Subcutaneous adipose tissue (tissue), 4 donors: ENCODE data around the gene SLC35C1. TPM values are rescaled to one million over a fixed set of nuclear protein-coding genes. Genes with fewer than 3 reads are reported as not detected.

Experiments
- total RNA-seq, 4 donors: library from RNA; depleted of rRNA; stranded (reverse); fragments of >200 nt; gene quantifications; one replicate each; pipeline ENCODE4 v1.1.0, GENCODE V29; 2016
- TF ChIP-seq, protein P1 (sequence below): fragments of 450-650 bp; IDR thresholded peaks from one replicate; pipeline ENCODE4 v1.5.1; 2016; ENCODE audit warnings: low read depth, mild to moderate bottlenecking, control low read depth, antibody characterized with exemption, moderate library complexity

SLC35C1 gene
- total RNA-seq, 4 donors from 2014 or later = 49.5 to 96.7 (median 66.2) TPM

DNA sequence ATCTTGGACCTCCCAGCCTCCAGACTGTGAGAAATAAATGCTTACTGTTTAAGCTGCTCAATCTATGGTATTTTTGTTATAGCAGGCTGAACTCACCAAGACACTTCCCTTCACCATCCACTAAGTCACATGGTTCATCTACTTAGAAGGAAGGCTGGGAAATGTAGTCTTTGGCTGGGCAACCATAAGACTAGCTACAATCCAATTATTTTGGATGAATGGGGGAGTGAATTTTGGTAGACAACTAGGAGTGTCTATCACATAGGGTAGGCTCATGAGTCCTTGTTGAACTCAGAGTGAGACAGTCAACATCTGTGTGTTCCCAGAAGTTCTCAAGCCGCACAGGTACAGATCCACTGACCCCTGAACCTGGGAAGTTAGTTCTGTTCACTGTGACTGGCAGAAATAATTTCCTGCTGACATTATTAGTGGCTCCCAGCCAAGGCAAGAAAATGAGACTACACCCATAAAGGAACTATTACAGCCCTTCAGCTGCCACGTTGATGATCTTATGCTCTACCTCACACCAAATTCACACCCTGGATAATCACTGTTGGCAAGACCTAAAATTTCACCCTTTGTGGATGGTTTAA is 3.1 kb upstream of the SLC35C1 start:
- TF ChIP-seq, protein P1, sequence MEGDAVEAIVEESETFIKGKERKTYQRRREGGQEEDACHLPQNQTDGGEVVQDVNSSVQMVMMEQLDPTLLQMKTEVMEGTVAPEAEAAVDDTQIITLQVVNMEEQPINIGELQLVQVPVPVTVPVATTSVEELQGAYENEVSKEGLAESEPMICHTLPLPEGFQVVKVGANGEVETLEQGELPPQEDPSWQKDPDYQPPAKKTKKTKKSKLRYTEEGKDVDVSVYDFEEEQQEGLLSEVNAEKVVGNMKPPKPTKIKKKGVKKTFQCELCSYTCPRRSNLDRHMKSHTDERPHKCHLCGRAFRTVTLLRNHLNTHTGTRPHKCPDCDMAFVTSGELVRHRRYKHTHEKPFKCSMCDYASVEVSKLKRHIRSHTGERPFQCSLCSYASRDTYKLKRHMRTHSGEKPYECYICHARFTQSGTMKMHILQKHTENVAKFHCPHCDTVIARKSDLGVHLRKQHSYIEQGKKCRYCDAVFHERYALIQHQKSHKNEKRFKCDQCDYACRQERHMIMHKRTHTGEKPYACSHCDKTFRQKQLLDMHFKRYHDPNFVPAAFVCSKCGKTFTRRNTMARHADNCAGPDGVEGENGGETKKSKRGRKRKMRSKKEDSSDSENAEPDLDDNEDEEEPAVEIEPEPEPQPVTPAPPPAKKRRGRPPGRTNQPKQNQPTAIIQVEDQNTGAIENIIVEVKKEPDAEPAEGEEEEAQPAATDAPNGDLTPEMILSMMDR = no peak

DNA sequence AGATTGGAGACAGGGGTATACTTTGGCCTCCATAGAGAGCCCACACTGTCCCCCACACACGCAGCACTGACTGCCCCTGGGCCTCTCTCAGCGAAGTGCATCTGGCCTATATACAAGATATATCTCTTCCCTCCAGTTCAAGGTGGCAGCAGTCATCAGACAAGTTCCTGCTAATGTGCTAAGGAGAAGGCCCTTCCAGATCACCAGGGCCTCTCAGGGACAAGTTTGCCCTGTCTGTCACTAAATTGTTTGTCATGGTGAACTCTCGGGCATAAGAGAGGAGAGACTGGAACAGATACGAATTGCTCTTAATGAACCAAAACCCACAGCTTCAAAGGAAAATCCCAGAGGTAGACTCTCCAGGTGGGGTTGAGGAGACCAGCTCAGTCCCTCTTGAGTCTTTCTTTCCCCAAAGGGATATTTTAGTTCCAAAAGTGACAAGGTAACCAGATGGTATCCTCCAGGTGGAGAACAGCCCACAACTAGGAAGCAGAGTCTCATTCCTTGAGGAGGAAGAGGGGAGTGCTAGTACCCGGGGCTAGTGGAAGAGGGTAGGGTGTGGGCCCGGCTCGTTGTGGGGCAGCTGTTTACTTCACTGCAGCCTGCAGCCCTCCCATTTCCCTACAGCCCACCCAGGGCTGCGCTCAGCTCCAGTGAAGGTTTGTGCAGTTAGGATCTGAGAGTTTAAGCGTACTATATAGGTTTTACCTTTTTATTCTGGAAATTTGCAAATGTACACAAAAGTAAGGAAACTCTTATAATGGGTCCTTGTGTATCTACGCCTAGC is 2.2 kb upstream of the SLC35C1 start:
- TF ChIP-seq, protein P1 = no peak

DNA sequence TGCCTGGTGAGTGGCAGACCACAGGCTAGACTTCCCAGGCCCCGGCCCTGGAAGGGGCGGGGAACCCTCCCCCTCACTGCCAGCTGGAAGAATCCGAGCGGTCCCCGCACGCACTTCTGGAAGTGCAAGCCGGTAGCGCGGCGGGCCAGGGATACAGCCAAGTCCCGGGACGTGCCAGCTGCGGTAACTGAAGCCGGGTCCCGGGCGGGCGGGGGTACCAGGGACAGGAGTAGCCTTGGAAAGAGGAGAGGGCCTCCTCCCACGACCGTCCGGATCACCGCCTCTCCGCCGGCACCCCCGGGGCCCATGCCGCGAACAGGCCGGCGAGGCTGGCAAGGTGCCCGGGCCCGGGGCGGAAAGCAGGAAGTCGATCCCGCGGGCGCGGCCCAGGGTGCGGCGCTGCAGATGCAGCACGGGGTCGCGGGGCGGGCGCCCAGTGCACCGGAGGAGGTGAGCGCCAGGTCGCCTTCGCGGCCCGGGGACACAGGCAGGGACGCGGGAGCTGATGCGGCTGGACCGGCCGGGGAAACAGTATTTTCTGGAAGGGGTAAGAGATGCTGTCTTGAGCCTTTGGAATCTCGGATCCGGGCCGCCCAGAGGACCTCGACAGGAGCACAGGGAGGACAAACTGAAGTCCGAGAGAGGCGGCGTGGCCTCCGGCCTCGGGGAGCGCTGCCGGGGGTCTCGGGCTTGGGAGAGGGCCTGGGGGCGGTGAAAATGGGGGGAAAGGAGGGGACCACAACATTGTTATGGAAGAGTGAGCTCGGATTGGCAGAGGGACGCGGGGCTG is 783 bp upstream of the SLC35C1 start:
- TF ChIP-seq, protein P1 = no peak

DNA sequence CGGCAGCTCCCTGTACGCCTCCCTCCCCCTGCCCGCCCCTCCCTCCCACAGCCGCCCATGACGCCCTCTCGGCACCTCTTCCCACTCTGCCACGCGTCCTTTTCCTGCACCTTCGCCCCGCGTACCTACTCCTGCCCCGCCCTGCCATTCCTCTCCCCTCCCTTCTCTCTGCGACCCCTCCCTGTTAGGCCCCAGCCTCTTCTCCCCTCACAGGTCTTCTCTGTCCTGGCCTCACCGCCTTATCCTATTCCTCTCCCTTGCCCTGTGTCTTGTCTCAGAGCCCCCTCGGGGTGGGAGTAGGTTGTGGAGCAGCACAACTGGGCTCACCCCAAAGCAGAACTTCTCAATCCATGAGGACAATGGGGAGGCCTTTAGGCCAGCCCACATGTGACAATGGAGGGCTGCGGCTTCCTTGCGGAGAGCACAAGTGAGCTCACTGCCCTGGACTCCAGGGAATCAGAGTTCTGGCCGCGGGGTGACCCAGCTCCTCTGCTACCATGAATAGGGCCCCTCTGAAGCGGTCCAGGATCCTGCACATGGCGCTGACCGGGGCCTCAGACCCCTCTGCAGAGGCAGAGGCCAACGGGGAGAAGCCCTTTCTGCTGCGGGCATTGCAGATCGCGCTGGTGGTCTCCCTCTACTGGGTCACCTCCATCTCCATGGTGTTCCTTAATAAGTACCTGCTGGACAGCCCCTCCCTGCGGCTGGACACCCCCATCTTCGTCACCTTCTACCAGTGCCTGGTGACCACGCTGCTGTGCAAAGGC is 539 bp downstream of the SLC35C1 start:
- TF ChIP-seq, protein P1 = no peak

DNA sequence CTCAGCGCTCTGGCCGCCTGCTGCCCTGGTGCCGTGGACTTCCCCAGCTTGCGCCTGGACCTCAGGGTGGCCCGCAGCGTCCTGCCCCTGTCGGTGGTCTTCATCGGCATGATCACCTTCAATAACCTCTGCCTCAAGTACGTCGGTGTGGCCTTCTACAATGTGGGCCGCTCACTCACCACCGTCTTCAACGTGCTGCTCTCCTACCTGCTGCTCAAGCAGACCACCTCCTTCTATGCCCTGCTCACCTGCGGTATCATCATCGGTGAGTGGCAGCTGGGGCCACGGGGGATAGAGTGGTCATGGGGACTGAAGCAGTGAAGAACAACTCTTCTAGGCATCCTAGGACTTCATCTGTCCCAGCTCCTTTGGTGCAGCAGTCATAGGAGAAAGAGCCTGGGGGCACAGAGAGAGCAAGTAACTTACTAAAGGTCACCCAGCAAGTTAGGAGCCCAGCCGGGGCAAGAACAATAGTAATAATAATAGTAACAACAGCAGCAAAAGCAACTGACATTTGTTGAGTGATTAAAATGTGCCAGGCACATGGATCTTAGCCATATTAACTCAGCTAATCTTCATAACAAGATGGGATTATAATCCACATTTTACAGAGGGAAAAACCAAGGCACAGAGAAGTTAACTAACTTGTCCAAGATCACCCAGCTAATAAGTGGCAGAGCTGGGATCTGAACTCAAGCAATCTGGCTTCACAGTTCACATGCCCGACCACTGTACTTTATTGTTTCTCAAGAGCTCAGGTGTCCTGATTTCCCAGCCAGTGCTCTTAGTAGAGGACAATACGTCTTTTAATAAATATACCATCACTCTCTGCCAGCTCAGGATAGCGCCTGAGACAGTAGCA is 1.4 kb downstream of the SLC35C1 start:
- TF ChIP-seq, protein P1 = no peak

DNA sequence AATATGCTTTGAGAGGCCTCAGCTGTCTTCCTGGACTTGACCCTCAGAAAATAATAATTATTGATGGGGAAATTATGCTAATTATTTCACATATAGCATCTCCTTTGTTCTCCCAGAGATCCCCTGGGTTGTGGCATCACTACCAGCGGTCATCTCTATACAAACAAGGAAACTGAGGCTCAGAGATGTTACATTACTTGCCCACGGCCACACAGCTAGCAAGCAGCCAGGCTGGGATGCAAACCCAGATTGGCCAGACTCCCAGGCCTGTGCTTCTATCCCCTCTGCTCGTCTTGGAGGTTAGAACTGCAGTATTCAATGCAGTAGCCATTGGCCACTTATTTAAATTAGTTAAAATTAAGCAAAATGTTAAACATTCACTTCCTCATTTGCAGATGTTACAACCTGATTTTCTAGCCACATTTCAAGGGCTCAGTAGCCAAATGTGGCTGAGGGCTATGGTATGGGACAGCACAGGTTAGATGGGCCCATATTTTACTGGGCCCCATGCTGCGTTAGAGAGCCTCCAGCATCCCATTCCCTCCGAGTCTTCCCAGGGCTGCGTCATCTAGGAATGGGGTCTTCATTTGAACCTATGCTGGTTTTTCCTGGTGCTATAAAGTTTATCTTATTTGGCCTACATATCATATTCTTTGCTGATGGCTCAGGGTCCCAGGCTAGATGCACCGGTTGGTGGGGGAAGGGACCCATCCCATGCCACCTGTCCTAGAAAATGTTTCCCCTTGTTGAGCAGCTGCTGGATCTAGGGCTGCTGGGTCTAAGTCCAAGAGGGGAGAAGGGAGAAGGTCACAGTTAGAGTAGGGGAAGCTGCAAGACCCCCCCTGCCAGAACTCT is 2.2 kb downstream of the SLC35C1 start:
- TF ChIP-seq, protein P1 = no peak
